22Rv1 (cell line): Measurements from ENCODE around the gene ADAMTS9.

Experiments
- CTCF ChIP-seq: fragments of 450-650 bp; IDR thresholded peaks from 2 replicates; pipeline ENCODE4 v1.5.1; 2017; ENCODE audit warnings: mild to moderate bottlenecking
- ZFX ChIP-seq: fragments of 450-650 bp; IDR thresholded peaks from 2 replicates; pipeline ENCODE4 v1.6.1; 2017; ENCODE audit warnings: antibody characterized with exemption, borderline replicate concordance

DNA sequence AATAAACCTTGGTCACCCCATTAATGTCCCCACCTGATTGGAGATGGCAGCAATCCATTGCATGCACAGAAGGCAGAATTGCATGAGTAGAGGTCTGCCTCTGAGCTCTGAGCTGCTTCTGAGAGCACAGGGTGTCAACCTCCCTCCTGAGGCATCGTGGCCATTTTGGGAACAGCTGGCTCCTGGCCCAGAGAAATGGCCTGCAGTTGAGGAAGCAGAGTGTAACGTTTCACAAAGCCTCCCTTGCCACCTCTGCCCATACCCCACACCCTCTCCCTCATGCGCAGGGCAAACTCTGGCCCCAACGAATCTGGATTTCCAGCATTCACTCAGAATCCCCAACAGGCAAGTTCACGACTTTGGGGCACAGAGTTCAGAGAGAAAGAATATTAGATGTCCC lies 198.9 kb downstream of the ADAMTS9 start:
- TF ChIP-seq CTCF (no peak), ZFX (no peak)
